ENCODE results near the gene RHEBL1. TPM values are rescaled to one million over a fixed set of nuclear protein-coding genes. Genes with fewer than 3 reads are reported as not detected.
A peak's percentile ranks its signal among the peaks of the same experiment; 100 is the strongest.

The RHEBL1 gene
- total RNA-seq, 1 experiment from 2014 or later = 9.0 TPM

GRCh38 chr12:49069507-49070346 lies at the start of gene RHEBL1 (continued):
- TF ChIP-seq PREB (CRISPR knock-in tag; IDR thresholded peaks at IDR 0.05; ENCODE audit: borderline replicate concordance) (0 out of 2 replicates have a peak, but pooled peaks have one; percentile 34), TP53 (CRISPR knock-in tag; IDR thresholded peaks at IDR 0.05) (0 out of 2 replicates have a peak, but pooled peaks have one; percentile 68), GABPB1 (CRISPR knock-in tag; IDR thresholded peaks at IDR 0.05) (peak; percentile 81), NFYB (CRISPR knock-in tag; conservative IDR thresholded peaks at IDR 0.05; ENCODE audit: low read depth) (0 out of 2 replicates have a peak, but pooled peaks have one; percentile 22), E2F5 (CRISPR knock-in tag; IDR thresholded peaks at IDR 0.05) (peak; percentile 82; the same call in 1 of the 2 replicates), ATF2 (CRISPR knock-in tag; IDR thresholded peaks at IDR 0.05; ENCODE audit: borderline replicate concordance, low read depth) (no peak)

GRCh38 chr12:49111206-49111605 lies 41.4 kb upstream of the RHEBL1 start:
- POLR2A ChIA-PET = interaction anchor here (1.0 to 1.9 kb wide), 3 partner anchors 10 to 47 kb away, joined by 4 to 8 read pairs (median 5); partner anchors contain the start of gene RHEBL1

More at GRCh38 chr12:49111206-49111605, 41.4 kb upstream of the RHEBL1 start:
- Mint-ChIP-seq H3K4me1 (peaks cover 29% of the 10 kb centered on the region), H3K27me3 (ENCODE audit: low read depth) (peaks cover 4% of the 10 kb centered on the region), H3K27ac (peak overlapping the region; percentile 89), H3K36me3 (0 out of 2 replicates have a peak, but pooled peaks cover 7% of the 10 kb centered on the region), H3K4me3 (peak overlapping the region; percentile 96), H3K9me3 (peaks cover 11% of the 10 kb centered on the region)
- CTCF ChIA-PET = interaction anchor here (0.8 to 14.5 kb wide), 16 partner anchors 9 to 237 kb away, joined by 3 to 216 read pairs (median 6); partner anchors contain the start of genes RHEBL1 and TUBA1B
- TF ChIP-seq ZMAT4 (CRISPR knock-in tag; IDR thresholded peaks at IDR 0.05) (no peak), TEAD1 (CRISPR knock-in tag; IDR thresholded peaks at IDR 0.05) (no peak), ZNF317 (CRISPR knock-in tag; IDR thresholded peaks at IDR 0.05; ENCODE audit: borderline replicate concordance, low read depth) (no peak), E2F5 (CRISPR knock-in tag; IDR thresholded peaks at IDR 0.05) (no peak), NR3C1 (CRISPR knock-in tag; conservative IDR thresholded peaks at IDR 0.05; ENCODE audit: low read depth) (no peak), USF1 (CRISPR knock-in tag; IDR thresholded peaks at IDR 0.05) (no peak), ESRRA (CRISPR knock-in tag; IDR thresholded peaks at IDR 0.05; ENCODE audit: borderline replicate concordance) (no peak), ZNF263 (CRISPR knock-in tag; IDR thresholded peaks at IDR 0.05; ENCODE audit: low read depth) (no peak), ZNF425 (CRISPR knock-in tag; conservative IDR thresholded peaks at IDR 0.05) (no peak), ZNF423 (CRISPR knock-in tag; IDR thresholded peaks at IDR 0.05) (no peak), TEAD4 (CRISPR knock-in tag; IDR thresholded peaks at IDR 0.05) (no peak), AR (CRISPR knock-in tag; IDR thresholded peaks at IDR 0.05) (no peak), ETV6 (CRISPR knock-in tag; IDR thresholded peaks at IDR 0.05) (no peak), TP53 (CRISPR knock-in tag; IDR thresholded peaks at IDR 0.05) (no peak), RORB (CRISPR knock-in tag; IDR thresholded peaks at IDR 0.05) (no peak), FOXP4 (CRISPR knock-in tag; IDR thresholded peaks at IDR 0.05) (no peak), ZNF219 (CRISPR knock-in tag; IDR thresholded peaks at IDR 0.05; ENCODE audit: borderline replicate concordance) (no peak)
- no peak for ATAC-seq
- DNase-seq (ENCODE audit: low spot score) = no peak
